Measurements from ENCODE around the gene ADGRV1.

ADGRV1 gene

DNA sequence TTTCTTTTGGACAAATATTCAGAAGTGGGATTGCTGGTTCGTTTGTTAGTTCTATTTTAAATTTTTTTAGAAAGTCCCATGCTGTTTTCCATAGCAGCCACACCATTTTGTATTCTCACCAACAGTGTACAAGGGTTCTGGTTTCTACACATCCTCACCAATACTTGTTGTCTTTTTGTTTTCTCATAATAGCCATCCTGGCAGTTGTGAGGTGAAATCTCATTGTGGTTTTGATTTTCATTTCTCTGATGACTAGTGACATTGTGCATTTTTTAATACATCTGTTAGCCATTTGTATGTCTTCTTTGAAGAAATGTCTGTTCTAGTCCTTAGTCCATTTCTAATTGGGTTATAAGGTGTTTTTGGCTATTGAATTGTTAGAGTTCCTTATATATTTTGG lies 610.3 kb downstream of the ADGRV1 start:
- CTCF ChIA-PET, result interaction anchor here (0.6 kb wide), 1 partner anchor 1621 kb away, joined by 3 read pairs; no protein-coding TSS in a partner anchor
- Histone ChIP-seq H3K4me1 (ENCODE audit: control insufficient read depth, insufficient read depth, low read length) (no peaks in the 10 kb centered on the region), H3K27ac (ENCODE audit: extremely low read depth, low read depth, low read length) (no peak overlapping the region), H3K9me3 (ENCODE audit: control insufficient read depth, insufficient read depth, low read depth, low read length) (no peaks in the 10 kb centered on the region), H3K36me3 (ENCODE audit: control insufficient read depth in 2 of 2, insufficient read depth in 1 of 2, low read length in 2 of 2) (no peaks in the 10 kb centered on the region), H3K4me3 (ENCODE audit: low read depth, low read length) (no peak overlapping the region)
- TF ChIP-seq, protein P1, sequence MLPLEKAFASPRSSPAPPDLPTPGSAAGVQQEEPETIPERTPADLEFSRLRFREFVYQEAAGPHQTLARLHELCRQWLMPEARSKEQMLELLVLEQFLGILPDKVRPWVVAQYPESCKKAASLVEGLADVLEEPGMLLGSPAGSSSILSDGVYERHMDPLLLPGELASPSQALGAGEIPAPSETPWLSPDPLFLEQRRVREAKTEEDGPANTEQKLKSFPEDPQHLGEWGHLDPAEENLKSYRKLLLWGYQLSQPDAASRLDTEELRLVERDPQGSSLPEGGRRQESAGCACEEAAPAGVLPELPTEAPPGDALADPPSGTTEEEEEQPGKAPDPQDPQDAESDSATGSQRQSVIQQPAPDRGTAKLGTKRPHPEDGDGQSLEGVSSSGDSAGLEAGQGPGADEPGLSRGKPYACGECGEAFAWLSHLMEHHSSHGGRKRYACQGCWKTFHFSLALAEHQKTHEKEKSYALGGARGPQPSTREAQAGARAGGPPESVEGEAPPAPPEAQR (tag by site-specific recombination; IDR thresholded peaks at IDR 0.05), result no peak
- TF ChIP-seq ZNF350 (tag by site-specific recombination; IDR thresholded peaks at IDR 0.05) (no peak), ZNF521 (tag by site-specific recombination; IDR thresholded peaks at IDR 0.05) (no peak)
- TF ChIP-seq, protein P2, sequence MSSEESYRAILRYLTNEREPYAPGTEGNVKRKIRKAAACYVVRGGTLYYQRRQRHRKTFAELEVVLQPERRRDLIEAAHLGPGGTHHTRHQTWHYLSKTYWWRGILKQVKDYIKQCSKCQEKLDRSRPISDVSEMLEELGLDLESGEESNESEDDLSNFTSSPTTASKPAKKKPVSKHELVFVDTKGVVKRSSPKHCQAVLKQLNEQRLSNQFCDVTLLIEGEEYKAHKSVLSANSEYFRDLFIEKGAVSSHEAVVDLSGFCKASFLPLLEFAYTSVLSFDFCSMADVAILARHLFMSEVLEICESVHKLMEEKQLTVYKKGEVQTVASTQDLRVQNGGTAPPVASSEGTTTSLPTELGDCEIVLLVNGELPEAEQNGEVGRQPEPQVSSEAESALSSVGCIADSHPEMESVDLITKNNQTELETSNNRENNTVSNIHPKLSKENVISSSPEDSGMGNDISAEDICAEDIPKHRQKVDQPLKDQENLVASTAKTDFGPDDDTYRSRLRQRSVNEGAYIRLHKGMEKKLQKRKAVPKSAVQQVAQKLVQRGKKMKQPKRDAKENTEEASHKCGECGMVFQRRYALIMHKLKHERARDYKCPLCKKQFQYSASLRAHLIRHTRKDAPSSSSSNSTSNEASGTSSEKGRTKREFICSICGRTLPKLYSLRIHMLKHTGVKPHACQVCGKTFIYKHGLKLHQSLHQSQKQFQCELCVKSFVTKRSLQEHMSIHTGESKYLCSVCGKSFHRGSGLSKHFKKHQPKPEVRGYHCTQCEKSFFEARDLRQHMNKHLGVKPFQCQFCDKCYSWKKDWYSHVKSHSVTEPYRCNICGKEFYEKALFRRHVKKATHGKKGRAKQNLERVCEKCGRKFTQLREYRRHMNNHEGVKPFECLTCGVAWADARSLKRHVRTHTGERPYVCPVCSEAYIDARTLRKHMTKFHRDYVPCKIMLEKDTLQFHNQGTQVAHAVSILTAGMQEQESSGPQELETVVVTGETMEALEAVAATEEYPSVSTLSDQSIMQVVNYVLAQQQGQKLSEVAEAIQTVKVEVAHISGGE (tag by site-specific recombination; conservative IDR thresholded peaks at IDR 0.05; ENCODE audit: low read depth), result no peak
- TF ChIP-seq, protein P3, sequence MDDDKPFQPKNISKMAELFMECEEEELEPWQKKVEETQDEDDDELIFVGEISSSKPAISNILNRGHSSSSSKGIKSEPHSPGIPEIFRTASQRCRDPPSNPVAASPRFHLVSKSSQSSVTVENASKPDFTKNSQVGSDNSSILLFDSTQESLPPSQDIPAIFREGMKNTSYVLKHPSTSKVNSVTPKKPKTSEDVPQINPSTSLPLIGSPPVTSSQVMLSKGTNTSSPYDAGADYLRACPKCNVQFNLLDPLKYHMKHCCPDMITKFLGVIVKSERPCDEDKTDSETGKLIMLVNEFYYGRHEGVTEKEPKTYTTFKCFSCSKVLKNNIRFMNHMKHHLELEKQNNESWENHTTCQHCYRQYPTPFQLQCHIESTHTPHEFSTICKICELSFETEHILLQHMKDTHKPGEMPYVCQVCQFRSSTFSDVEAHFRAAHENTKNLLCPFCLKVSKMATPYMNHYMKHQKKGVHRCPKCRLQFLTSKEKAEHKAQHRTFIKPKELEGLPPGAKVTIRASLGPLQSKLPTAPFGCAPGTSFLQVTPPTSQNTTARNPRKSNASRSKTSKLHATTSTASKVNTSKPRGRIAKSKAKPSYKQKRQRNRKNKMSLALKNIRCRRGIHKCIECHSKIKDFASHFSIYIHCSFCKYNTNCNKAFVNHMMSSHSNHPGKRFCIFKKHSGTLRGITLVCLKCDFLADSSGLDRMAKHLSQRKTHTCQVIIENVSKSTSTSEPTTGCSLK (tag by site-specific recombination; IDR thresholded peaks at IDR 0.05), result no peak
- POLR2A ChIA-PET, result no interaction called here

DNA sequence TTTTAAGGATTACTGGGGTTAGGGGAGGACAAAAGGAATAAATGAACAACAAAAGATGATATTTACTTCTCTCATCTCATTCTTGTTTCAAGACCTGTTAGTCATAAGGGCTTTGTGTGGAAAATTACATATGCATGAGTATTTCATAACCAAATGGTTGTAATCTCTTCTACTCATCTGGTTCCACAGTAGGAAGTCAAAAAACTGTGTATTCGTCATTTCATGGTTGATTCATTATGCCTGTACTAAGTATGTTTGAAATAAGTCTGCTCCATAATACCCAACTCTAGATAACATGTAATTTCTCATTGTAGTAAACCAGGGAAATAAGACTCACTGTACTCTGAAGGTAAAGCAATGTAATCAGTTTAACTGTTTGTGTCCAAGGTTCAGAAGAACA lies 611.7 kb downstream of the ADGRV1 start:
- Histone ChIP-seq H3K36me3 (ENCODE audit: control insufficient read depth in 2 of 2, insufficient read depth in 1 of 2, low read length in 2 of 2) (no peaks in the 10 kb centered on the region), H3K9me3 (ENCODE audit: control insufficient read depth, insufficient read depth, low read depth, low read length) (no peaks in the 10 kb centered on the region), H3K4me1 (ENCODE audit: control insufficient read depth, insufficient read depth, low read length) (no peaks in the 10 kb centered on the region), H3K27ac (ENCODE audit: extremely low read depth, low read depth, low read length) (no peak overlapping the region), H3K4me3 (ENCODE audit: low read depth, low read length) (no peak overlapping the region)
- no peak for TF ChIP-seq ZBTB17 (tag by site-specific recombination; IDR thresholded peaks at IDR 0.05)
- no peak for TF ChIP-seq ZNF658 (tag by site-specific recombination; IDR thresholded peaks at IDR 0.05)
- TF ChIP-seq ZFHX2 (tag by site-specific recombination; conservative IDR thresholded peaks at IDR 0.05), result no peak
- TF ChIP-seq ZNF596 (tag by site-specific recombination; IDR thresholded peaks at IDR 0.05), result no peak
- TF ChIP-seq, protein P4, sequence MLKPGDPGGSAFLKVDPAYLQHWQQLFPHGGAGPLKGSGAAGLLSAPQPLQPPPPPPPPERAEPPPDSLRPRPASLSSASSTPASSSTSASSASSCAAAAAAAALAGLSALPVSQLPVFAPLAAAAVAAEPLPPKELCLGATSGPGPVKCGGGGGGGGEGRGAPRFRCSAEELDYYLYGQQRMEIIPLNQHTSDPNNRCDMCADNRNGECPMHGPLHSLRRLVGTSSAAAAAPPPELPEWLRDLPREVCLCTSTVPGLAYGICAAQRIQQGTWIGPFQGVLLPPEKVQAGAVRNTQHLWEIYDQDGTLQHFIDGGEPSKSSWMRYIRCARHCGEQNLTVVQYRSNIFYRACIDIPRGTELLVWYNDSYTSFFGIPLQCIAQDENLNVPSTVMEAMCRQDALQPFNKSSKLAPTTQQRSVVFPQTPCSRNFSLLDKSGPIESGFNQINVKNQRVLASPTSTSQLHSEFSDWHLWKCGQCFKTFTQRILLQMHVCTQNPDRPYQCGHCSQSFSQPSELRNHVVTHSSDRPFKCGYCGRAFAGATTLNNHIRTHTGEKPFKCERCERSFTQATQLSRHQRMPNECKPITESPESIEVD (tag by site-specific recombination; IDR thresholded peaks at IDR 0.05), result 0 out of 2 replicates have a peak, but pooled peaks have one; percentile 8
- TF ChIP-seq, protein P5, sequence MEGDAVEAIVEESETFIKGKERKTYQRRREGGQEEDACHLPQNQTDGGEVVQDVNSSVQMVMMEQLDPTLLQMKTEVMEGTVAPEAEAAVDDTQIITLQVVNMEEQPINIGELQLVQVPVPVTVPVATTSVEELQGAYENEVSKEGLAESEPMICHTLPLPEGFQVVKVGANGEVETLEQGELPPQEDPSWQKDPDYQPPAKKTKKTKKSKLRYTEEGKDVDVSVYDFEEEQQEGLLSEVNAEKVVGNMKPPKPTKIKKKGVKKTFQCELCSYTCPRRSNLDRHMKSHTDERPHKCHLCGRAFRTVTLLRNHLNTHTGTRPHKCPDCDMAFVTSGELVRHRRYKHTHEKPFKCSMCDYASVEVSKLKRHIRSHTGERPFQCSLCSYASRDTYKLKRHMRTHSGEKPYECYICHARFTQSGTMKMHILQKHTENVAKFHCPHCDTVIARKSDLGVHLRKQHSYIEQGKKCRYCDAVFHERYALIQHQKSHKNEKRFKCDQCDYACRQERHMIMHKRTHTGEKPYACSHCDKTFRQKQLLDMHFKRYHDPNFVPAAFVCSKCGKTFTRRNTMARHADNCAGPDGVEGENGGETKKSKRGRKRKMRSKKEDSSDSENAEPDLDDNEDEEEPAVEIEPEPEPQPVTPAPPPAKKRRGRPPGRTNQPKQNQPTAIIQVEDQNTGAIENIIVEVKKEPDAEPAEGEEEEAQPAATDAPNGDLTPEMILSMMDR (tag by site-specific recombination; IDR thresholded peaks at IDR 0.05), result no peak
- CTCF ChIA-PET, result no interaction called here
- POLR2A ChIA-PET, result no interaction called here
